ENCODE measurements around the gene MARK2. TPM values are rescaled to one million over a fixed set of nuclear protein-coding genes. Genes with fewer than 3 reads are reported as not detected.
A peak's percentile ranks its signal among the peaks of the same experiment; 100 is the strongest.

MARK2 gene
- total RNA-seq, 1 experiment from 2014 or later, result 39.8 TPM

DNA sequence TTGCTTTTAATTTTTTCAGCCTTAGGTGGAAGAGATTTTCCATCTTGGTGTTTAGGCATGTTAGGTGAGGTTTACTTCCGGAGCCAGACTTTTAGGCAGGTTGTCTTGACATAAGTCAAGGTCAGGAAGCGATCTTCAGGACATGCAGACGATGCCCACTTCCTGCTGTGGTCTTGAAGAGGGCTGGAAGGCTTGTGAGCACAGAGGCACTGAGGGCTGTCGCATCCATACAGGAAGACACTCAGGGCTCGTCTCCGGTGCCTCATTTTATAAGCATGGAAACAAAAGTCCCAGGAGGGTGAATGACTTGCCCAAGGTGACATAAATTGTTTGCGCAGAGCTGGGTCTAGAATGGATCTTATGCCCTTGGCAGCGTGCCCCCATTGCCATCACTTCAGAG, 30.8 kb downstream of the MARK2 start:
- peaks cover 10% of the 10 kb centered on the region for H3K36me3 Mint-ChIP-seq (ENCODE audit: insufficient read depth, unreplicated experiment)
- peaks cover 47% of the 10 kb centered on the region for H3K4me1 Mint-ChIP-seq (ENCODE audit: insufficient read depth, unreplicated experiment)
- H3K27me3 Mint-ChIP-seq (ENCODE audit: insufficient read depth, unreplicated experiment), result no peaks in the 10 kb centered on the region
- H3K27ac Mint-ChIP-seq (ENCODE audit: low read depth, unreplicated experiment), result no peak overlapping the region
- ChIA-PET POLR2A (interaction anchor here (2.3 to 2.7 kb wide), 2 partner anchors 24 to 31 kb away, joined by 14 to 19 read pairs; partner anchors contain the start of gene MARK2), CTCF (interaction anchor here (0.6 to 2.2 kb wide), 3 partner anchors 25 to 52 kb away, joined by 3 to 19 read pairs (median 3); partner anchors contain the start of gene MARK2)
- BruUV-seq (replicated peaks), result no TSS peak
- no peaks in the 10 kb centered on the region for H3K9me3 Mint-ChIP-seq (ENCODE audit: unreplicated experiment)
- H3K4me3 Mint-ChIP-seq (ENCODE audit: unreplicated experiment), result no peak overlapping the region
- intact Hi-C loops (cut with micrococcal nuclease), result no loop called here
- TF ChIP-seq, protein P1, sequence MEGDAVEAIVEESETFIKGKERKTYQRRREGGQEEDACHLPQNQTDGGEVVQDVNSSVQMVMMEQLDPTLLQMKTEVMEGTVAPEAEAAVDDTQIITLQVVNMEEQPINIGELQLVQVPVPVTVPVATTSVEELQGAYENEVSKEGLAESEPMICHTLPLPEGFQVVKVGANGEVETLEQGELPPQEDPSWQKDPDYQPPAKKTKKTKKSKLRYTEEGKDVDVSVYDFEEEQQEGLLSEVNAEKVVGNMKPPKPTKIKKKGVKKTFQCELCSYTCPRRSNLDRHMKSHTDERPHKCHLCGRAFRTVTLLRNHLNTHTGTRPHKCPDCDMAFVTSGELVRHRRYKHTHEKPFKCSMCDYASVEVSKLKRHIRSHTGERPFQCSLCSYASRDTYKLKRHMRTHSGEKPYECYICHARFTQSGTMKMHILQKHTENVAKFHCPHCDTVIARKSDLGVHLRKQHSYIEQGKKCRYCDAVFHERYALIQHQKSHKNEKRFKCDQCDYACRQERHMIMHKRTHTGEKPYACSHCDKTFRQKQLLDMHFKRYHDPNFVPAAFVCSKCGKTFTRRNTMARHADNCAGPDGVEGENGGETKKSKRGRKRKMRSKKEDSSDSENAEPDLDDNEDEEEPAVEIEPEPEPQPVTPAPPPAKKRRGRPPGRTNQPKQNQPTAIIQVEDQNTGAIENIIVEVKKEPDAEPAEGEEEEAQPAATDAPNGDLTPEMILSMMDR (IDR thresholded peaks at IDR 0.05; ENCODE audit: unreplicated experiment), result no peak
- DNase-seq (ENCODE audit: unreplicated experiment), result no peak

DNA sequence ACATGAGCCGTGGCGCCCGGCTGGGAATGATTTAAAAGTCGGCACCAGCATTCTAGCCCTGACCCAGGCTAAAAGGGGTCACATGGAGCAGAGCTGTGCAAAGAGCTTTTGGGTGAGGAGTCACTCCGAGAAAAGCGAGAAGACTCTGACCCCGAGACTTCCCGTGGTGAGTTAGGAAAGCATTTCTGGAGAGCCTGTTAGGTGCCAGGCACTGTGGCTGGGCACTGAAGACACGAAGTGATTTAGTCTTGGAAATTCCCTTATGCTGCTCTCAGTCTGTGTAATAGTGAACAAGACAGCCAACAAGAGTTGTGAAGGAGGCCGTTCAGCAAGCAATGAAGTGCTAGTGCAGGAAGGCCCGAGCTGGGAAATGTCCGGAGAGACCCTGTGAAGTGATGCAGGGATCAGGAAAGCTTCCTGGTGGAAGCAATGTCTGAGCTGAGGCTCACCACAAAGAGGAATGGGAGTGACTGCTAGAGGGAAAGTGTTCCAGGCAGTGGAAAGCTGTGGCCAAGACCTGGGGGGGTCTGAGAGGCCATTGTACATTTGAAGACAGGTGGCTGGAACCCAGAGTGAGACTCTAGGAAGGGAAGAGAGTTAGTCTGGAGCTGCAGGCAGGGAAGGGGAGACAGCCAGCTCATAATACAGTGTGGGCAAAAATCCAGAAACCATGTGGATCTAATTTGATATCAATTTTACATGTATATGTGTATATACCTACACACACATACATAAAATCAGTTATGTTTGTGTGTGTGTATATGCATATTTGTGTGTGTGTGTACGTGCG, 31.6 kb downstream of the MARK2 start:
- no peak overlapping the region for H3K27ac Mint-ChIP-seq (ENCODE audit: low read depth, unreplicated experiment)
- no peak overlapping the region for H3K4me3 Mint-ChIP-seq (ENCODE audit: unreplicated experiment)
- no TSS peak for BruUV-seq (replicated peaks)
- no peaks in the 10 kb centered on the region for H3K9me3 Mint-ChIP-seq (ENCODE audit: unreplicated experiment)
- peaks cover 1% of the 10 kb centered on the region for H3K36me3 Mint-ChIP-seq (ENCODE audit: insufficient read depth, unreplicated experiment)
- DNase-seq (ENCODE audit: unreplicated experiment), result no peak
- intact Hi-C loops (cut with micrococcal nuclease), result no loop called here
- TF ChIP-seq, protein P1 (IDR thresholded peaks at IDR 0.05; ENCODE audit: unreplicated experiment), result no peak
- ChIA-PET CTCF (interaction anchor here (0.6 to 2.2 kb wide), 4 partner anchors 26 to 53 kb away, joined by 3 to 19 read pairs (median 3); partner anchors contain the start of gene MARK2), POLR2A (interaction anchor here (0.9 to 2.7 kb wide), 3 partner anchors 19 to 32 kb away, joined by 3 to 14 read pairs (median 3); partner anchors contain the start of gene MARK2)
- peaks cover 44% of the 10 kb centered on the region for H3K4me1 Mint-ChIP-seq (ENCODE audit: insufficient read depth, unreplicated experiment)
- no peaks in the 10 kb centered on the region for H3K27me3 Mint-ChIP-seq (ENCODE audit: insufficient read depth, unreplicated experiment)

DNA sequence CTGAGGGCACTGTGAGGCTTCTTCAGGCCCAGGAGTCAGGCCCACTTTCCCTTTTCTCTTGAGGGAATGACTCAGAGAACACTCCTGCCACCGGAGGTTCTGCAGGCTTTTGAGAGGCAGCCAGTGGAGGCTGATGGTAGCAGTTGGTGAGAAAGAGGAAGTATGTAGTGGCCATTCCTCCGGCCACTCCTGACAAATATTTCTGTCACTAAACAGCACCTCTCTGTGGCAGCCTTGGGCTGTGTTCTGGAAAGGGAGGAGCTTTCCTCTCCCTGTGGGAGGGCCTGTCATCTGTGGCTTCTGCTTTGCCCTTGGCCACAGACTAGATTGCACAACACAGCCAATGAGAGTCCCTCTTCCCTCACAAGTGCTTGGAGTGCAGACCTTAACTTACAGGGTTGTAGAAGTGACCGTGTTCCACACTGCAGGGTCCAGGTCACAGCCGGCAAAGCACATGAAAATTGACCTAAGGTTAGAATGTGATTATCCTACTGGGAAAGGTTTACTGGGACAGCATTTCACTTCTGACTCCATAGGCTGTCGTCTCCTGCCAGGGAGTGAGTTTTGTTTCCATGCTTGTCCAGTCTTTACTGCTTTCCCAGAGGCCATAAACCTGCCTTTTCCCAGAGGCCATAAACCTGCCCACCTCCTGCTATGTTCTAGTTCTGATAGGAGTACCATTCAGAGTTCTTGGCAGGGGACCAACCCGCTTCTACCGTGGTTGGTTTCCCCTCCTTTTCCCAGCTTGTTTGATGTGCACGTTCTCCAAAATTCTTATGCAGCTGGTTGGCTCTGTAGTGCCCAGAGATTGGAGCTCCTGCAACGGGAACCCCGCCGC, 33.3 kb downstream of the MARK2 start:
- TF ChIP-seq, protein P1 (IDR thresholded peaks at IDR 0.05; ENCODE audit: unreplicated experiment), result peak; percentile 16
- BruUV-seq (replicated peaks), result no TSS peak
- DNase-seq (ENCODE audit: unreplicated experiment), result peak; percentile 97
- intact Hi-C loops (cut with micrococcal nuclease), result loop anchor here (1.0 kb wide), 2 partner anchors 31 to 104 kb away; partner anchors contain the start of gene ZFTA
- H3K27ac Mint-ChIP-seq (ENCODE audit: low read depth, unreplicated experiment), result no peak overlapping the region
- H3K27me3 Mint-ChIP-seq (ENCODE audit: insufficient read depth, unreplicated experiment), result no peaks in the 10 kb centered on the region
- no peaks in the 10 kb centered on the region for H3K9me3 Mint-ChIP-seq (ENCODE audit: unreplicated experiment)
- peak overlapping the region; percentile 33 for H3K4me3 Mint-ChIP-seq (ENCODE audit: unreplicated experiment)
- ChIA-PET POLR2A (interaction anchor here (0.8 to 2.7 kb wide), 9 partner anchors 11 to 74 kb away, joined by 3 to 31 read pairs (median 5); partner anchors contain the start of gene MARK2), CTCF (interaction anchor here (0.7 to 9.3 kb wide), 13 partner anchors 8 to 90 kb away, joined by 3 to 94 read pairs (median 3); partner anchors contain the start of gene MARK2)
- peaks cover 32% of the 10 kb centered on the region for H3K4me1 Mint-ChIP-seq (ENCODE audit: insufficient read depth, unreplicated experiment)
- no peaks in the 10 kb centered on the region for H3K36me3 Mint-ChIP-seq (ENCODE audit: insufficient read depth, unreplicated experiment)

All from MCF 10A (cell line).